GM12872 (cell line): ENCODE data around the gene HPD.

Experiments used
- TF ChIP-seq, protein P1 (sequence below): IDR thresholded peaks from 3 replicates; pipeline ENCODE4 v1.5.1; 2011; ENCODE audit warnings: low read depth, mild to moderate bottlenecking, low read length, moderate library complexity; ENCODE audit not compliant: insufficient read depth

HPD gene

DNA sequence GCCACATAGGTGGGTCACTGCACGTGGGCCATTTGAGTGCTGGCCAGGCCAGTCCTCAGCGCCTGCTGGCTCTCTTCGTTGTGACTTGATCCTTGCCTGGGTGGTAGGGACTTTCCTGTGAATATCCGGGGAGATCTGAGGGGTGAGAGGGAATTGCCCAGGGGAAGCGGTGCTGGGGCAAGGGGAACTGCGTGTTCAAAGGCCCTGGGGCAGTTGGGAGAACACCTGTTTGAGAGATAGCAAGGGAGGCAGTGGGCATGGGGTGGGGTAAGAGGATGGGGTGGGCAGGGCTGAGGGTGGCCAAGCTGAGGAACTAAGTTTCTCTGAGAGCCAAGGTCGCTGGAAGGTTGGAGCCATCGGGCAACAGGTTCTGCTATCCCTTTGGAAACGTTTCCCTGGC is 29.8 kb downstream of the HPD start:
- TF ChIP-seq, protein P1, sequence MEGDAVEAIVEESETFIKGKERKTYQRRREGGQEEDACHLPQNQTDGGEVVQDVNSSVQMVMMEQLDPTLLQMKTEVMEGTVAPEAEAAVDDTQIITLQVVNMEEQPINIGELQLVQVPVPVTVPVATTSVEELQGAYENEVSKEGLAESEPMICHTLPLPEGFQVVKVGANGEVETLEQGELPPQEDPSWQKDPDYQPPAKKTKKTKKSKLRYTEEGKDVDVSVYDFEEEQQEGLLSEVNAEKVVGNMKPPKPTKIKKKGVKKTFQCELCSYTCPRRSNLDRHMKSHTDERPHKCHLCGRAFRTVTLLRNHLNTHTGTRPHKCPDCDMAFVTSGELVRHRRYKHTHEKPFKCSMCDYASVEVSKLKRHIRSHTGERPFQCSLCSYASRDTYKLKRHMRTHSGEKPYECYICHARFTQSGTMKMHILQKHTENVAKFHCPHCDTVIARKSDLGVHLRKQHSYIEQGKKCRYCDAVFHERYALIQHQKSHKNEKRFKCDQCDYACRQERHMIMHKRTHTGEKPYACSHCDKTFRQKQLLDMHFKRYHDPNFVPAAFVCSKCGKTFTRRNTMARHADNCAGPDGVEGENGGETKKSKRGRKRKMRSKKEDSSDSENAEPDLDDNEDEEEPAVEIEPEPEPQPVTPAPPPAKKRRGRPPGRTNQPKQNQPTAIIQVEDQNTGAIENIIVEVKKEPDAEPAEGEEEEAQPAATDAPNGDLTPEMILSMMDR: no peak

DNA sequence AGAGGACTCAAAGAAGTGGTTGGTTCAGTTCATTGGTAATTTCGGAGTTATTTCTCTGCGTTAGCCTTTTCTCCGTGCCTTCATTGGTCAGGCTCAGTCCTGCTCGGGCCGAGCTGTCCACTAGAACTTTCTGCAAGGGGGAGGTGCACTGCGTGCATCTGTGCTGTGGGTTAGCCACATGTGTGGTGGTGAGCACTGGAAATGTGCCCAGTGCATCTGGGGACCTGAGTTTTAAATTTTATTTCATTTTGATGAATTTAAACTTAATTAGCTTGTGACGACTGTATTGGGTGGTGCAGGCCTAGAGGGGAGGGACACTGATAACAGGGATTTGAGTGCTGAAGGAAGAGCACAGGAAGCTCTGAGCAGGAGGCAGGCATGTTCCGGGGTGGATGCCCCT is 30.4 kb downstream of the HPD start:
- TF ChIP-seq, protein P1: no peak

DNA sequence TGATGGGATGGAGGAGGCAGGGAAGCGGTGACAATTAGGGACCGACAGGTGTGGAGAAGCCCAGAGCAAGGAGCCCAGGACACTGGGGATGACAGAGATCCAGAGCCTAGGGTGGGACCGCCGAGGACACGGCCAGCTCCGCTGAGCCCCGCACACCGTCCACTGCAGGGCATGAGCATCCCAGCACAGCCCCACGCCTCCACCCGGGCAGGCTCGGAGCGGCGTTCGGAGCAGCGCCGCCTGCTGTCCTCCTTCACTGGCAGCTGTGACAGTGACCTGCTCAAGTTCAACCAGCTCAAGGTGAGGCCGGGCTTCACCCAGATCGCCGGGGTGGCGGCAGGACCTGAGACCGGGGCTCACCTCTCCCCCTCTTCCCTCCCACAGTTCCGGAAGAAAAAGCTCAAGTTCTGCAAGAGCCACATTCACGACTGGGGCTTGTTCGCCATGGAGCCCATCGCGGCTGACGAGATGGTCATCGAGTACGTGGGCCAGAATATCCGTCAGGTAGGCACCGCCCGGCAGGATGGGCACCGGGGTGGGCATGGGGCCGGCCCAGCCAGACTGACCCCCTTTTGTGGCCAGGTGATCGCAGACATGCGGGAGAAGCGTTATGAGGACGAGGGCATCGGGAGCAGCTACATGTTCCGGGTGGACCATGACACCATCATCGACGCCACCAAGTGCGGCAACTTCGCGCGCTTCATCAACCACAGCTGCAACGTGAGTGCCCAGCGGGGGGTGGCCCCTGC is 31.1 kb downstream of the HPD start:
- TF ChIP-seq, protein P1: no peak

DNA sequence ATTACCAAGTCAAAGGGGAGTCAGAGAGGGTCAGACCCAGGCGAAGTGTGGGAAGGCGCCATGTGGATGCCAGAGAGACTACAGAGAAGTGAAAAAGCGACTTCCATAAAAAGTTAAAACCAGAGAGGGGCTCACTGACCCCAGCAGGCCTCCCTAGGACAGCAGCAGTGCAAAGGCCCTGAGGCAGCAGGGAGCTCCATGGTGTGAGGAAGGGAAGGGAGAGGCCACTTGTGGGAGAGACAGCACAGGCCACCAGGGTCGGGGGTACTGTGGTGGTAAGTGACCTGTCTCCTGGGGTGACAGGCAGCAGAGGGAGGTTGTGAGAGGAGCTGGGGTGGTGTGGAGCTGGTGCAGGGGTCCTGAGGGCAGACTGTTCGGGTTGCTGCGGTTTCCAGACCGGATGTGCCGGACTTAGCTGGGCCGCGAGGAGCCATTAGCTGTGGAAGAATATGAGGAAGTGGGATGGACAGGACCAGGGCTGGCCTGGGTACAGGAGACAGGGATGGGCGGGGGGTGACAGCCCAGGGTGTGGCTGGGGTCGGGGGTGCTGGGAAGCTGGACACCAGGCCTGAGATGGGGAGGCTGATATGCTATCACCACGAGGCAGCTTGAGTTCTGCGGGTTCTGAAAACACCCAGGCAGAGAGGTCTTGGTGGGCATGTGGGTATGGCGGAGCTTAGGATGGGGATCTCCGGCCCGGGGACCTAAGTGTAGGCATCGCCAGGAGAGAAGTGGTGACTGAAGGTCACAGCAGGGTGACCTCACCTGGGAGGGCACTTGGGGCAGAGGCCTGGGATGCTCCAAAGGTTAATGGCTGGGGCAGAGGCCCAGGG is 32.1 kb downstream of the HPD start:
- TF ChIP-seq, protein P1: no peak

DNA sequence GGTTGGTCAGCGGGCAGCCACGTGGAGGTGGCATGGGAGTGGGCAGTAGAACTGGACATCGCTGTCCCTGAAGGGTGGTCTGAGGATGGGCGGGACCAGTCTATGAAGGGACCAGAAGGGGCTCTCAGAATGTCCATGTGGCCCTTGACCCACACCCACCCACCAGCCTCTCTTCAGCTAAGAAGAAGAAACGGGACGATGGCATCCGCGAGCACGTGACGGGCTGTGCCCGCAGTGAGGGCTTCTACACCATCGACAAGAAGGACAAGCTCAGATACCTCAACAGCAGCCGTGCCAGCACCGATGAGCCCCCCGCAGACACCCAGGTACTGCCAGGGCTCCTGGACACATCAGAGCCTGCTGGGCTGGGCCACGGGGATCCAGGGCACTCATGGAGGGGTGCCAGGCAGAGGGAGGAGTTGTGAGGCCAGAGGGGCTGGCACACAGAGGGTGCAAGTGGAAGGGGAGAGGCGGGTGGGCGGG is 33.6 kb downstream of the HPD start:
- TF ChIP-seq, protein P1: no peak

DNA sequence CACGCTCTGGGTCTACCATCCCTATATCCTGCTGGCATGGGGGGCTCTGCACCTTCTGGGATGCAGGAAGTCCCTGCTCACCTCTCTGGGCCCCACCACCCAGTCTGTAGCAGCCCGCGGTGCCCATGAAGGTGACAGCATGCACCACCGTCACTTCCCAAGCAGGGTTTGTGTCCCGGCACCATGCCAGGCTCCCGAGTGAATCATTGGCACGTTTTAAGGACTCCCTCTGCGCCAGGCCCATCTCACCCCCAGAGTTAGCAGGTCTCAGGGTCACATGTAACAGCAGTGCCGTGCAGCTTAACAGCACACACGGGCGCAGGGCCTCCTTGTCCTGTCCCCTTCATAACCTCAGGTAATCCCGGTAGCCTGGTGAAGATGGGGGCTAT is 34.9 kb downstream of the HPD start:
- TF ChIP-seq, protein P1: no peak

DNA sequence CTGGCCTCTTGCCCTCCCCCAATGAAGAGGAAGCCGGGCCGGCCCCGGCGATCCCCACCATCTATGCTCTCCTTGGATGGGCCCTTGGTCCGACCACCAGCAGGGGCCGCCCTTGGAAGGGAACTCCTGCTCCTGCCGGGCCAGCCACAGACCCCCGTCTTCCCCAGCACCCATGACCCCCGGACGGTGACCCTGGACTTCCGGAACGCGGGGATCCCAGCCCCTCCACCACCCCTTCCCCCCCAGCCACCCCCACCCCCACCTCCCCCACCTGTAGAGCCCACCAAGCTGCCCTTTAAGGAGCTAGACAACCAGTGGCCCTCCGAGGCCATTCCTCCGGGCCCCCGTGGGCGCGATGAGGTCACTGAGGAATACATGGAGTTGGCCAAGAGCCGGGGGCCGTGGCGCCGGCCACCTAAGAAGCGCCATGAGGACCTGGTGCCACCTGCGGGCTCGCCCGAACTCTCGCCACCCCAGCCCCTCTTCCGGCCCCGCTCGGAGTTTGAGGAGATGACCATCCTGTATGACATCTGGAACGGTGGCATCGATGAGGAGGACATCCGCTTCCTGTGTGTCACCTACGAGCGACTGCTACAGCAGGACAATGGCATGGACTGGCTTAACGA is 35.4 kb downstream of the HPD start:
- TF ChIP-seq, protein P1: no peak
